Suppressor macrophage treated with lipopolysaccharide for 4 hours (primary cell): ENCODE results near the gene LENG1.
"Not testable (repeated sequence)": the region's sequence is repeated elsewhere in the genome, so short reads cannot be mapped to it uniquely, and the experiment has no call there.

ENCODE experiments used
- DNase-seq: peaks from one replicate; pipeline ENCODE4 v3.0.0-alpha.2; 2020

The LENG1 gene

GRCh38 chr19:54159352-54160181, at the start of gene LENG1:
Gene LENG1 (minus strand): TSS chr19:54159721. CDS start chr19:54159695, 26 bp downstream.
- peak; percentile 100 for DNase-seq

- no peak for DNase-seq
Measured at GRCh38 chr19:54208784-54209057, 49.2 kb upstream of the LENG1 start.

GRCh38 chr19:54207983-54208783, 48.7 kb upstream of the LENG1 start:
- DNase-seq = peak; percentile 99

DNA sequence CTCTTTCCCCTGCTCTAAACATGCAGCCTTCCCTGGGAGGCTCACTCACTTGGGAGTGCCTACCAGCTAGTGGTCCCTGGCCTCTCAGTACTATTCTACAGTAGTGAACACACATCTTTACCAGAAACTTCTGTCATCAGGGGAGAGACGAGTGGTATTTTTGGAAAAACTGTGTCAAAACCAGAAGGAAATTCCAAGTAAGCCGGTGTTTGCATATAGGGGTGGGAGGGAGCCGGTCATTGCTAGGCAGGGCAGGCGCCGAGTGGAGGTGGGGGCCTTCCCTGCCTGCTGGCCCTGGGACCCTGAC, 48.1 kb upstream of the LENG1 start:
- DNase-seq = no peak

- DNase-seq = not testable (repeated sequence)
Measured at GRCh38 chr19:54207193-54207592, 47.7 kb upstream of the LENG1 start.

- no peak for DNase-seq
Measured at GRCh38 chr19:54206831-54207177, 47.3 kb upstream of the LENG1 start.

DNA sequence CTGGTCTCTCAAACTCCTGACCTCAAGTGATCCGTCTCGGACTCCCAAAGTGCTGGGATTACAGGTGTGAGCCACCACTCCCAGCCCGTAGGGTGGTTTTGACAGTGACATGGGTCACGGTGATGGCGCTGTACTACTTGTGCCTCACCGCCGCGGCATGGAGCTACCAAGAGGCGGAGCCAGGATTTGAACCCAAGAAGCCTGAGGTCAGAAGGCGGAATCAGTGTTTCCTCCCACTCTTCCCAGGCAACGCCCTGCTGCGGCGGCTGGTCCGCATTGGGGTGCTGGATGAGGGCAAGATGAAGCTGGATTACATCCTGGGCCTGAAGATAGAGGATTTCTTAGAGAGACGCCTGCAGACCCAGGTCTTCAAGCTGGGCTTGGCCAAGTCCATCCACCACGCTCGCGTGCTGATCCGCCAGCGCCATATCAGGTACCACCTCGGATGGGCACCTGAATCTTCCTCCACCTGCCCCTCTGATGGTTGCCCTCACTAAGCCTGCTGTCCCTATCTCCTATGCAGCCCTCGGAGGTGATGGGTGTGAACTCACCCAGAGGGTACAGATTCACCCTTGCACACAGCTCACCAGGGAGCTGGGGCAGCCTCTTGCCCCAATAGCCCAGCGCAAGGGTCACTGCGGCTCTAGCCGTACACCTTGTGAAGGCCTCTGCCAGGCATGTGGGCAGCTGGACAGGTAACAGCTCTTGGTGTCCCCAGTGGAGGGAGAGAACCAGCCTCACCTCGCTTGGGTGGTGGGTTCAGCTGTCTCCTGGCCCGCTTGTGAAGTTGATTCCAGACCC, 46.7 kb upstream of the LENG1 start:
- DNase-seq = peak; percentile 54

- DNase-seq = no peak
Measured at GRCh38 chr19:54204767-54205468, 45.4 kb upstream of the LENG1 start.

DNA sequence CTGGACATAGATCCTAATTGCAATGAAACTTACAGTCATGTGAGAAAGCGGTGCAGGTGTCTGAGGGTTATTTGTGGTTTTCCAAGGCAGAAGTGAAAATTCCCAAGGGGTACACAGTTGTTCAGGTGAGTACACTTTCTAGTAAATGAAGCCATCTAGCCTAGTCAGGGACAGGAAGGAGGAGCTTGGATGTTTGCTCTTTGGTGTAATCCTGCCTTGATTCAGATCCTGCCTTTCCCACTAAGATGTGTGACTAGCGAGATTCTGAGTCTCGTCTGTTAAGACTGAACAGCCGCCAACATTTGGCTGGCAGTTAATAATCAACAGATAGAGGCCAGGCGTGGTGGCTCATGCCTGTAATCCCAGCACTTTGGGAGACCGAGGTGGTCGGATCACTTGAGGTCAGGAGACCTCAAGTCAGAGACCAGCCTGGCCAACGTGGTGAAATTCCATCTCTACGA, 43.7 kb upstream of the LENG1 start:
- no peak for DNase-seq

- no peak for DNase-seq
Measured at GRCh38 chr19:54201980-54202379, 42.5 kb upstream of the LENG1 start.

GRCh38 chr19:54201172-54201701, 41.7 kb upstream of the LENG1 start:
- DNase-seq = no peak

DNA sequence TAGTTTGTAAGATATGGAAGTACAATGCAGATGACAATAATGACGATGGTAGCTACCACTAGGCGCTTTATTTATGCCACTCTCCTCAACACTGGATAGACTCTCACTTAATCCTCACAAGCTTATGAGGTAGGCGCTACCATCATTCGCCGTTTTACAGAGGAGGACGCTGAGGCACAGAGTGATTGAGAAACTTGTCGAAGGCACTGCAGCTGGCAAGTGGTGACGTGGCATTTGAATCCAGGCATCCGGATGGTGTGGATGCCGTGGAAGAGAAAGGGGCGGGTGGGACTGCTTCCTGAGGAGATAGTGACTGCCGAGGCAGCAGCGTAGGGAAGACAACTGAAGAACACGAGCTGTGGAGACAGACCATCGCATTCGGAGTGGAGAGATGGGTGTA, 39.9 kb upstream of the LENG1 start:
- DNase-seq = no peak

GRCh38 chr19:54197121-54197520, 37.6 kb upstream of the LENG1 start:
- peak; percentile 37 for DNase-seq

- DNase-seq = no peak
Measured at GRCh38 chr19:54196536-54196935, 37.0 kb upstream of the LENG1 start.

DNA sequence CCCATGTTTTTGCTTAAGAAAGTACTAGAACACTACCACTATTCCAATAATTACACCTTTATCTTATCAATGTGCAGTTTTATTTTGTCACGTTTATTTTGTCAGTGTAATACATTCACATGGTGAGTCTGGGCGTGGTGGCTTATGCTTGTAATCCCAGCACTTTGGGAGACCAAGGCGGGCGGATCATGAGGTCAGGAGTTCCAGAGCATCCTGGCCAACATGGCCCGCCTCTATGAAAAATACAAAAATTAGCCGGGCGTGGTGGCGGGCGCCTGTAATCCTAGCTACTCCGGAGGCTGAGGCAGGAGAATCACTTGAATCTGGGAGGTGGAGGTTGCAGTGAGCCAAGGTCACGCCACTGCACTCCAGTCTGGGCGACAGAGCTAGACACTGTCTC, 34.9 kb upstream of the LENG1 start:
- DNase-seq = not testable (repeated sequence)

DNA sequence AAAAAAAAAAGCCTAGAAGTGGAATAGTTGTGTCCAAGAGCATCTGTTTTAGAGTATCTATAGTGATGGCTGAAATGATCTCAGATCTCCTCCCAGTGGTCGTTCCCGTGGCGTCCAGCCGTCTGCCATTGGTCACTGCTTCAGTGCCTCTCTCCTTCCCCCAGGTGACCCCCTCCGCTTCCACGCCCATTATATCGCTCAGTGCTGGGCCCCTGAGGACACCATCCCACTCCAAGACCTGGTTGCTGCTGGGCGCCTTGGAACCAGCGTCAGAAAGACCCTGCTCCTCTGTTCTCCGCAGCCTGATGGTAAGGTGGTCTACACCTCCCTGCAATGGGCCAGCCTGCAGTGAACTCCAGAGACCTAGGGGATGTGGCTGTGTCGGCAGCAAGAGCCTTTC, 33.5 kb upstream of the LENG1 start:
- DNase-seq = no peak

DNA sequence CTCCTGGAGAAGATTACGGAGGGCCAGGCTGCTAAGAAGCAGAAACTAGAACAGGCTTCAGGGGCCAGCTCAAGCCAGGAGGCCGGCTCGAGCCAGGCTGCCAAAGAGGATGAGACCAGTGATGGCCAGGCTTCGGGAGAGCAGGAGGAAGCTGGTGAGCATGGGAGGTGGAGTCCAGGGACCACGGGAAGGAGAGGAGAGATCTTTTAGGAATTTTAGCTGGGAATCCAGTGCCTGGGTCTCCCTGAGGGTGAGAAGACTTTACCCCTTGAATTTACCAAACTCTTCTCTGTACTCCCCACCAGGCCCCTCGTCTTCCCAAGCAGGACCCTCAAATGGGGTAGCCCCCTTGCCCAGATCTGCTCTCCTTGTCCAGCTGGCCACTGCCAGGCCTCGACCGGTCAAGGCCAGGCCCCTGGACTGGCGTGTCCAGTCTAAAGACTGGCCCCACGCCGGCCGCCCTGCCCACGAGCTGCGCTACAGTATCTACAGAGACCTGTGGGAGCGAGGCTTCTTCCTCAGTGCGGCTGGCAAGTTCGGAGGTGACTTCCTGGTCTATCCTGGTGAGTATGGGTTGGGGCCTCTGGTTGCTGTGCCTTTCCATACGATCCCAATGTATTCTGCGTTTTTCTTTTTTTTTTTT, 32.4 kb upstream of the LENG1 start:
- no peak for DNase-seq

GRCh38 chr19:54191011-54191810, 31.7 kb upstream of the LENG1 start, which contains the start of gene TSEN34:
Gene TSEN34 (plus strand): TSS chr19:54191308. CDS start chr19:54191365, 57 bp downstream.
- peak; percentile 95 for DNase-seq

GRCh38 chr19:54190503-54191010, 31.0 kb upstream of the LENG1 start:
- DNase-seq = peak; percentile 100

DNA sequence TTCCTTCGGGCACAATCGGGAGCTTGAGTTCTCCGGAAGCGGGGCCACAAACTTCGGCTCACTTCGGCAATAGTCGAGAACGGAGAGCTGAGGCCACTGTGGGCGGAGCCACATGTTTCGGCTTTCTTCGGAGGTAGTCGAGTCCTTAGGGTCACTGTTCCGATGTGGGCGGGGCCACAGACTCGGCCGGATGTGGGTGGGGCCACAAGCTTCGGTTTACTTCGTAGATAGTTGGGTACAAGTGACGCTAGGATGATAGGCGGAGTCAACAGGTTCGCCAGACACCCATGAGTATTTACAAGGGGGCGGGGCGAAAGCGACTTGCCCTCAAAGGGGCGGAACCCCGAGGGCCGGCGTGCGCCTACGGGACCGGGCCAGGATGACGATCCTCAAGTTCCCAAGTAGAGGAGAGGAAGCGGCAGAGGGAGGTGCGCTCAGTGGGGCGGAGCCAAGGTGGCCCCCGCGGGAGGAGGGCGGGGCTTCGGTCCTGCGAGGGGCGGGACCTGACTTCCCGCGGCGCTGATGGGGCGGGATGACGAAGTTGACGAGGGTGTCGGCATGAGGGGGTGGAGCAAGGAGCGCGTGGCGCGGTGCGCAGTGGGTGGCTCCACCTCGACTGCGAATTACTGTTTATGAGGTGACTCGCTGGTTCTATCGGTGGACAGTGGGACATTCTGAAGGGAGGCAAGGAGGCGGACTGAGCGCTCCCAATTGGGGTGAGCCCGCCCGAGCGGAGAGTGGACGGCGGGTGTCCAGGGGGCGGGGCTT, 30.4 kb upstream of the LENG1 start:
- peak; percentile 100 for DNase-seq
